ENCODE results near the gene WNT5A. TPM values are rescaled to one million over a fixed set of nuclear protein-coding genes. Genes with fewer than 3 reads are reported as not detected.
"Not testable (repeated sequence)": the region's sequence is repeated elsewhere in the genome, so short reads cannot be mapped to it uniquely, and the experiment has no call there.

Gene WNT5A
- total RNA-seq, 4 donors from 2014 or later = 8.9 to 13.9 (median 9.3) TPM

DNA sequence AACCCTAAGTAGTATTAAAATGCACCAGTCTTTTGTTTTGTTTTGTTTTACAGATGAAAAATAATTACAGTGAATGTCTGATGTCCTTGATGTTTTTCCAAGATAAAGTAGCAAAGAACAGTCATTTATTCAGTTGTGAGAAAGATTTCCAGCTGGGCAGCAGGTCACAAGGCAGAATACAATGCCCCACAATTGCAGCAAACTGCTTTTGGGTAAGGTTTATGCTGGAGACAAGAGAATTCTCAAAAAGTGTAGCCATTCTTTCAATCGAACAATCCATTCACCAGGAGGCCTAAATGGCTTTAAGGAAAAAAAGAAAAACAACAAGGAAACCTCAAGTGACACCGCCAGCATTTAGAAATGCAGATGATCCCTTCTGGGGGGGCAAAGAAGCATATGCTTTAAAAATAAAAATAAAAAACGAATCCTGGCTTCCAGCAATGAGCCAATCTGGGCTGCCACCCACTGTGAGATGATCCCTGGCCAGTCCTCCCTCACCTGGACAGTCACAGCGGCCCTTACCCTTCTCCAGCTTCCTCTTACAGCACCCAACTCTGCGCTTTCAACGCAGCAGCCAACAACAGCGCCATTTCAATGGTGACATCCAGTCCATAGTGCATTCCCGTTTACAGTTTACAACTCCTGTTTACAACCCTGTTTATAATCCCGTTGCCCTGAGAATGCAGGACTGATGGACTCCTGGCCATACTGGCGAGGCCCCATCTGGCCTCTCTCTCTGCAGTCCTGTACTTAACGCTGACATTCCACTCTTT, 25.7 kb upstream of the WNT5A start:
- H3K27ac ChIP-seq = no peak overlapping the region
- TF ChIP-seq, protein P1, sequence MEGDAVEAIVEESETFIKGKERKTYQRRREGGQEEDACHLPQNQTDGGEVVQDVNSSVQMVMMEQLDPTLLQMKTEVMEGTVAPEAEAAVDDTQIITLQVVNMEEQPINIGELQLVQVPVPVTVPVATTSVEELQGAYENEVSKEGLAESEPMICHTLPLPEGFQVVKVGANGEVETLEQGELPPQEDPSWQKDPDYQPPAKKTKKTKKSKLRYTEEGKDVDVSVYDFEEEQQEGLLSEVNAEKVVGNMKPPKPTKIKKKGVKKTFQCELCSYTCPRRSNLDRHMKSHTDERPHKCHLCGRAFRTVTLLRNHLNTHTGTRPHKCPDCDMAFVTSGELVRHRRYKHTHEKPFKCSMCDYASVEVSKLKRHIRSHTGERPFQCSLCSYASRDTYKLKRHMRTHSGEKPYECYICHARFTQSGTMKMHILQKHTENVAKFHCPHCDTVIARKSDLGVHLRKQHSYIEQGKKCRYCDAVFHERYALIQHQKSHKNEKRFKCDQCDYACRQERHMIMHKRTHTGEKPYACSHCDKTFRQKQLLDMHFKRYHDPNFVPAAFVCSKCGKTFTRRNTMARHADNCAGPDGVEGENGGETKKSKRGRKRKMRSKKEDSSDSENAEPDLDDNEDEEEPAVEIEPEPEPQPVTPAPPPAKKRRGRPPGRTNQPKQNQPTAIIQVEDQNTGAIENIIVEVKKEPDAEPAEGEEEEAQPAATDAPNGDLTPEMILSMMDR (IDR thresholded peaks at IDR 0.05) = no peak
- TF ChIP-seq POLR2A (IDR thresholded peaks at IDR 0.05) (no peak), POLR2AphosphoS5 (IDR thresholded peaks at IDR 0.05) (no peak), EP300 (IDR thresholded peaks at IDR 0.05) (no peak)
- no peak for DNase-seq (ENCODE audit: low spot score in 2 of 2)
- no peaks in the 10 kb centered on the region for H3K4me1 ChIP-seq
- no peaks in the 10 kb centered on the region for H3K9me3 ChIP-seq
- peaks cover 45% of the 10 kb centered on the region for H3K27me3 ChIP-seq
- no peak overlapping the region for H3K4me3 ChIP-seq
- WGBS = 77% methylated on average over 11 of the region's 11 CpGs
- no peaks in the 10 kb centered on the region for H3K36me3 ChIP-seq

DNA sequence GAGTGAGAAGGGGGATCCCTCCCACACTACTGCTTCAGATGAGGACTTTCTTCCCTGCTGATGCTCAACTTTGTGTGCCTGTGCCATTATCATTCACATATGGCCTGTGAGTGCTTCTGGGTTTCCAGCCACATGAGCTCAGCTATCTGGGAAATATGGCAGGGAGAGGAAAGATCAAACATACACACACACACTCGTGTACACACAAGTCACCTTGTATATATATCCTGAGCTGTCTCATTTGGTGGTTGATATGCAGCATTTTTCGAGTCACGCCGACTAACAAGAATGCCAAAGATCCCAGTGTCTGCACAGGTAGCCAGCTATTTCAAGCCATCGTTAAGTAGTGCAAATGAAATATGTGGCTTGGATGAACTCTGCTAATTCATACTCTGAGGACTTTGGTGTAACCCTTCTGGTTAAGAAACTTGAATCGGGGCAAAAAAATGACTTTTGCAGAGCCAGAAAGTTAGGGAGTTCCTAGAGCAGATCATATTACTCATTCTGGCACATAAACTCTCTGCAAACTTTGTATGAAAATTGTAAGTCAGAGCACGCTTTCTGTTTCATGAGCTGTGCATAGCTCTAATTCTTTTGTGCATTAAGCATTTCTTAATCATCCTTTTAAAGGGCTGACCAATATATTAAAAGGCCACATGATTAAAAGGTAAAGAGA, 24.9 kb upstream of the WNT5A start:
- no peak for TF ChIP-seq EP300 (IDR thresholded peaks at IDR 0.05)
- TF ChIP-seq, protein P1 (IDR thresholded peaks at IDR 0.05) = no peak
- no peak for TF ChIP-seq POLR2A (IDR thresholded peaks at IDR 0.05)
- no peak for TF ChIP-seq POLR2AphosphoS5 (IDR thresholded peaks at IDR 0.05)
- no peaks in the 10 kb centered on the region for H3K36me3 ChIP-seq
- H3K4me1 ChIP-seq = no peaks in the 10 kb centered on the region
- H3K27ac ChIP-seq = no peak overlapping the region
- H3K9me3 ChIP-seq = no peaks in the 10 kb centered on the region
- H3K4me3 ChIP-seq = no peak overlapping the region
- DNase-seq (ENCODE audit: low spot score in 2 of 2) = no peak
- H3K27me3 ChIP-seq = peaks cover 46% of the 10 kb centered on the region
- 51% methylated on average over 7 of the region's 7 CpGs for WGBS

DNA sequence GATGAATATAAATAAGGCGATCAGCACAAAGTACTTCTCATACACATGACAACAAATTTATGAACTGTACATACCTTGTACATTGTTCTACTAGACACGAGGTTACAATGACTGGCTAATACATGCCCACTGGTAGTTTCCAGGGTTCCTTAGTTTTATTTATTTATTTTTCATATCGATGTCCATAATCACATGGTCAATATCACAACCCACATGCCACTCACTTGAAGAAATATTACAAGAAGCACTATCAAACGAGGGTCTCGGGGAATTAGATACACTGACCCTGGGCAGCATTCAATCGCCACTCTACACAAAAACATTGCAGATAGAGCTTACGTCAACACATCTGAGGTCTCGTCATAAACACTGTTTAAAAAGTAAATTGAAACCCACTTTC, 21.2 kb upstream of the WNT5A start:
- no peak for TF ChIP-seq POLR2AphosphoS5 (IDR thresholded peaks at IDR 0.05)
- TF ChIP-seq, protein P1 (IDR thresholded peaks at IDR 0.05) = no peak
- TF ChIP-seq POLR2A (IDR thresholded peaks at IDR 0.05) = no peak
- TF ChIP-seq EP300 (IDR thresholded peaks at IDR 0.05) = no peak
- peaks cover 21% of the 10 kb centered on the region for H3K27me3 ChIP-seq
- H3K36me3 ChIP-seq = no peaks in the 10 kb centered on the region
- H3K4me1 ChIP-seq = no peaks in the 10 kb centered on the region
- H3K27ac ChIP-seq = no peak overlapping the region
- 95% methylated on average over 8 of the region's 8 CpGs for WGBS
- H3K9me3 ChIP-seq = no peaks in the 10 kb centered on the region
- H3K4me3 ChIP-seq = no peak overlapping the region
- DNase-seq (ENCODE audit: low spot score in 2 of 2) = no peak

DNA sequence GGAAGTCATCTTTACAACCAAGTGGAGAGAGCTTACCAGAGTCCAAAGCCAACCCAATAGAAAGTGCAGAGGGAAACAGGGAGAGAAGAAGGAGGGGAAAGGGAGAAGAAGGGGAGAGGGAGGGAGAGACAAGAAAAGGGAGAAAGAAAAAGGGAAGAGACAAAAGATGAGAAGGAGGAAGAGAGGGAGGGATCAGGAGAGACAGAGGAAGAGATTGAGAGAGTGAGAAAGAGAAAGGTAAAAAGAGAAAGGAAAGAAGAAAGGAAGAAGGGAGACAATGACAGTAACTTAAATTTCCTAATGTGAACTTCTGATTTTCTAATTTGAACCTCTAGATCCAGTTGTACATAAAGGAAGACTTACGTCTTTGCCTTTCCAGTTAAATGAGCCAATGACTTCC, 20.7 kb upstream of the WNT5A start:
- Histone ChIP-seq H3K4me3 (no peak overlapping the region), H3K4me1 (no peaks in the 10 kb centered on the region), H3K36me3 (no peaks in the 10 kb centered on the region), H3K27me3 (peaks cover 21% of the 10 kb centered on the region), H3K9me3 (no peaks in the 10 kb centered on the region), H3K27ac (no peak overlapping the region)
- no peak for DNase-seq (ENCODE audit: low spot score in 2 of 2)
- 96% methylated on average over 1 of the region's 1 CpG for WGBS
- TF ChIP-seq, protein P1 (IDR thresholded peaks at IDR 0.05) = no peak
- no peak for TF ChIP-seq EP300 (IDR thresholded peaks at IDR 0.05)
- no peak for TF ChIP-seq POLR2AphosphoS5 (IDR thresholded peaks at IDR 0.05)
- no peak for TF ChIP-seq POLR2A (IDR thresholded peaks at IDR 0.05)

DNA sequence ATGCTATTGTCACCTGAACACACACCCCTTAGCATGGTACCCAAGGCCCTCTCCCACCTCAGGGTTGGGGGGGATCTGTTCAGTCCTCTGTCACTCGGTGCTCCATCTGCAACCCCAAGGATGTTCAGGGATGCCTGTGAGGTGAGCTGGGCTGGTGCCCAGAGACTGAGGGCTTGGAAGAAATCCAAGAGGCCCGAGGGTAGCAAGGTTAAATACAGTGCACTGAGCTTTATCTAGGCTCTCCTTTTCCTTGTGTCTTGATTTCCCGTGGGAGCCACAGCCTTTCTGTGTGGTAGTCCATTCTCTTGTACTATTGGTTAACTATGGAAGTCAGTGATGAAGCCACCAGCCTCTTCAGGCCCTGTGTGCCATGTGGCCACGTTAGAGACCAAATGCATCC, 18.7 kb upstream of the WNT5A start:
- H3K27ac ChIP-seq = no peak overlapping the region
- no peaks in the 10 kb centered on the region for H3K4me1 ChIP-seq
- DNase-seq (ENCODE audit: low spot score in 2 of 2) = no peak
- TF ChIP-seq, protein P1 (IDR thresholded peaks at IDR 0.05) = no peak
- H3K27me3 ChIP-seq = peaks cover 21% of the 10 kb centered on the region
- H3K9me3 ChIP-seq = no peaks in the 10 kb centered on the region
- no peak overlapping the region for H3K4me3 ChIP-seq
- H3K36me3 ChIP-seq = no peaks in the 10 kb centered on the region
- WGBS = 72% methylated on average over 4 of the region's 4 CpGs

DNA sequence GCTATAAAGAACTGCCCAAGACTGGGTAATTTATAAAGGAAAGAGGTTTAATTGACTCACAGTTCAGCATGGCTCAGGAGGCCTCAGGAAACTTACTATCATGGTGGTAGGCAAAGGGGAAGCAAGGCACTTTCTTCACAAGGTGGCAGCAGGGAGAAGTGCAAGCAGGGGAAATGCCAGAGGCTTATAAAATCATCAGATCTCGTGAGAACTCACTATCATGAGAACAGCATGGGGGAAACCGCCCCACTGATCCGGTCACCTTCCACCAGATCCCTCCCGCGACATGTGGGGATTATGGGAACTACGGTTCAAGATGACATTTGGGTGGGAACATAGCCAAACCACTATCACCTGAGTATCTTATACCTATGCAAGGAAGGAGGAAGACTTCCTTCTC, 18.0 kb upstream of the WNT5A start:
- not testable (repeated sequence) for H3K4me1 ChIP-seq; DNase-seq (ENCODE audit: low spot score in 2 of 2); H3K4me3 ChIP-seq; H3K9me3 ChIP-seq; H3K27ac ChIP-seq; H3K36me3 ChIP-seq
- WGBS = 57% methylated on average over 6 of the region's 6 CpGs
- peaks cover 19% of the 10 kb centered on the region for H3K27me3 ChIP-seq
